Fibroblast of the aortic adventitia (primary cell): ENCODE data around the gene PEX26. TPM values are rescaled to one million over a fixed set of nuclear protein-coding genes. Genes with fewer than 3 reads are reported as not detected.

Experiments used
- DNase-seq: peaks from one replicate; pipeline ENCODE4 v3.0.0-alpha.2; 2010; ENCODE audit warnings: low read depth
- H3K4me3 ChIP-seq: 2 replicates; pipeline ENCODE4 v1.5.1; 2011; ENCODE audit warnings: low read depth, mild to moderate bottlenecking, control low read depth, low read length, moderate library complexity
- CTCF ChIP-seq: IDR thresholded peaks from 2 replicates; pipeline ENCODE4 v1.5.1; 2011; ENCODE audit warnings: mild to moderate bottlenecking, low read length, control low read depth, inconsistent platforms; ENCODE audit not compliant: insufficient read depth
- total RNA-seq: library from RNA; depleted of rRNA; stranded (reverse); fragments of >200 nt; gene quantifications from 2 replicates; pipeline ENCODE4 v1.2.3, GENCODE V29; 2012; ENCODE audit warnings: low replicate concordance

Gene PEX26
- total RNA-seq, 1 donor, result 26.1 TPM

- H3K4me3 ChIP-seq, result no peak overlapping the region
- TF ChIP-seq CTCF, result no peak
- no peak for DNase-seq
Observed at GRCh38 chr22:18079706-18080233, 2.0 kb downstream of the PEX26 start.

GRCh38 chr22:18081416-18081815, 3.6 kb downstream of the PEX26 start:
- no peak for DNase-seq
- no peak for TF ChIP-seq CTCF
- H3K4me3 ChIP-seq, result no peak overlapping the region

- no peak for TF ChIP-seq CTCF
- H3K4me3 ChIP-seq, result no peak overlapping the region
- no peak for DNase-seq
Observed at GRCh38 chr22:18082467-18082866, 4.7 kb downstream of the PEX26 start.

GRCh38 chr22:18083406-18083805, 5.6 kb downstream of the PEX26 start:
- no peak overlapping the region for H3K4me3 ChIP-seq
- TF ChIP-seq CTCF, result no peak
- DNase-seq, result no peak

GRCh38 chr22:18085188-18085587, 7.4 kb downstream of the PEX26 start:
- no peak for TF ChIP-seq CTCF
- peak; percentile 49 for DNase-seq
- H3K4me3 ChIP-seq, result no peak overlapping the region

GRCh38 chr22:18087350-18087855, 9.6 kb downstream of the PEX26 start:
- no peak for DNase-seq
- TF ChIP-seq CTCF, result no peak
- H3K4me3 ChIP-seq, result no peak overlapping the region
